Measurements from ENCODE around the gene FAM151B. TPM values are rescaled to one million over a fixed set of nuclear protein-coding genes. Genes with fewer than 3 reads are reported as not detected.

FAM151B gene, protein sequence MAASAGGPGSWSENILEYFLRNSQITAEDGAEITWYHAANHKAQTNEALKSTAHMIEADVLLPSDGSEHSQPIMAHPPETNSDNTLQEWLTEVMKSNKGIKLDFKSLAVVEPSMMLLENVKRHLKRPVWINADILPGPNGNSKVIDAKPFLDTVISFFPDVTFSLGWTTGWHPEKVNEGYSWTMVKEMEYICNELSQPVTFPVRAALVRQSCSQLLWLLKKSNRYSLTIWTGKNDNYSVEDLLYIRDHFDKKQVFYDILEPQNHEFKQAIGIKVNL
- total RNA-seq: 1.4 and 3.2 TPM in 2 replicates

GRCh38 chr5:80487829-80488721 is at the start of gene FAM151B:
TSS of gene FAM151B (plus strand) at chr5:80488100. CDS start at chr5:80488124, 24 bp downstream.

DNA sequence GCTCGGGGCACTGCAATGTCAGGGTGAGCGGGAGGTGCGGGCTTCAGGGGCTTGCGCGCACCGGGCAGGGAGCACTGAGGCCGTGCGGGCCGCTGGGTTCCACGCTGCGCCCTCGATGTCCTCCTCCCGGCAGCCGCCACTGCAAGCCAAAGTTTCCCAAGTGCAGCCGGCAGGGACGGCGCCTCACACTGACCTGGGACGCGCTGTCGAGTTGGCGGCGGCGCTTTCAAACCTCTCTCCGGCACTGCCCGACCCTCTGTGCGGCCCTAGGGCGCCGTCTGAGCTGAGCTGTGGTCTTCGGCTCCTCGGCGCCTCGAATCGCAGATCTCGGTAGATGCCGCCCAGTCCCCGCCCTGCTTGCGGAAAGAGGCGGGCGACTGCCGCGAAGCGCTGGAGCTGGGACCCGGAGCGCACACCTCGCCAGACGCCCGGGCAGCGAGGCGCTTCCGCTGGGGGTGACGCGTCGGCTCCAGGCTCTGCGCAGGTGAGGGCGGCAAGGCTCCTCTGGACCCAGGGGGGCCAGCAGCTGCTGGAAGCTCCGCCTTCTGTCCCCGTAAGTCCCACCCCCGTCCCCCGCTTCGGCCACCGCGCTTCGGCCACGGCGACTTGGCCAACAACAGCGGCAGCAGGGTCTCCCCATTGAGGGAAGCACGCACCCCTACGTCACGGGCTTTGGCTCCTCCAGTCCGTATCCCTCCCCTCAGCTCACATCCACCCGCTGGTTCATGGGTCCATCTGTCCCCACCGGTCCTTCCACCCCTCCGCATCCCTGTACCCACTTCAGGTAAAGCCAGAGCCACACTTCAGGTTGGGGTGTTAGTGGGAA is 82.3 kb downstream of the FAM151B start, which contains the start of gene ANKRD34B:
Gene ANKRD34B, minus strand, starts transcription at position 320 of the 826 bp plus-strand sequence. CDS start 10,261 bp downstream, outside the sequence.

Other genes with a start within 250 kb of the FAM151B start
- gene SERINC5, start 232.1 kb upstream of the FAM151B start, total RNA-seq: 8.1 and 10.6 TPM in 2 replicates
- not detected in 2 replicates for gene SPZ1, start 168.1 kb upstream of the FAM151B start, total RNA-seq
- gene ZFYVE16, start 80.0 kb upstream of the FAM151B start, total RNA-seq: 14.7 and 15.9 TPM in 2 replicates
- not detected in 2 replicates for gene ANKRD34B, start 82.2 kb downstream of the FAM151B start, total RNA-seq
- 7.3 and 12.0 TPM in 2 replicates for gene MSH3, start 166.6 kb downstream of the FAM151B start, total RNA-seq
- 4.1 and 10.0 TPM in 2 replicates for gene DHFR, start 166.9 kb downstream of the FAM151B start, total RNA-seq

All from pericardium fibroblast (primary cell).